ENCODE measurements around the gene NEGR1. TPM values are rescaled to one million over a fixed set of nuclear protein-coding genes. Genes with fewer than 3 reads are reported as not detected.

NEGR1 gene
- total and polyA plus RNA-seq, 10 donors = 0.07 to 1.3 (median 0.54) TPM

- Histone ChIP-seq H3K4me3 (no peak overlapping the region), H3K36me3 (no peaks in the 10 kb centered on the region), H3K4me1 (no peaks in the 10 kb centered on the region), H3K27ac (no peak overlapping the region), H3K9me3 (no peaks in the 10 kb centered on the region), H3K27me3 (replicated peaks in 1 of 7) (no peaks in the 10 kb centered on the region)
- no peak for TF ChIP-seq POLR2AphosphoS5 (IDR thresholded peaks at IDR 0.05)
- TF ChIP-seq POLR2A (IDR thresholded peaks at IDR 0.05) = no peak
- no peak for TF ChIP-seq CTCF (IDR thresholded peaks at IDR 0.05 in 8 of 11, conservative IDR thresholded peaks at IDR 0.05 in 3 of 11)
- no peak for DNase-seq
- intact Hi-C loops (cut with DNase I; ENCODE audit: low total_unique reads) = no loop called here
These were observed 431.8 kb downstream of the NEGR1 start for GRCh38 chr1:71850515-71850914.

GRCh38 chr1:71843012-71843411 lies 439.3 kb downstream of the NEGR1 start:
- TF ChIP-seq POLR2AphosphoS5 (IDR thresholded peaks at IDR 0.05) (no peak), POLR2A (IDR thresholded peaks at IDR 0.05) (no peak), CTCF (IDR thresholded peaks at IDR 0.05 in 8 of 11, conservative IDR thresholded peaks at IDR 0.05 in 3 of 11) (no peak)
- Histone ChIP-seq H3K4me1 (no peaks in the 10 kb centered on the region), H3K27me3 (replicated peaks in 1 of 7) (no peaks in the 10 kb centered on the region), H3K36me3 (no peaks in the 10 kb centered on the region), H3K9me3 (no peaks in the 10 kb centered on the region), H3K27ac (no peak overlapping the region), H3K4me3 (no peak overlapping the region)
- intact Hi-C loops (cut with DNase I; ENCODE audit: low total_unique reads) = no loop called here
- 67 to 85% (median 72%) methylated on average over 2 of the region's 2 CpGs for WGBS, 5 donors
- no peak for DNase-seq

DNA sequence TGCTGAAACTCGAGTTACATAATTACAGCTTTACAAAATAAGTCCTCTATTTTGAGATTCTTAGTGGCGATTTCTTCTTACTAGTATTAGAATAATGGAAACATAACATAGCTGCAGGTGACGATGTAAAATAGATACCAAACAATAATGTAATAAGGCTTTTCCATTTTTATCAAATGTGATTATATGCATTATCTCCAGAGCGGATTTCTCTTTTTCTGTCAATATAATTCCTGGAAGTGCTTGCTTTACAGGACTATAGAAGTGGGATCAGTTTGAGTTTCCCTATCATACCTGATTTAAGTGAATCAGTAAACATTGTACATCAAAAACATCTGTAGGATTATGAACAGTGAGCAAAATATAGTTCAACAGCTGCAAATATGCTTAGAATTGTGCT lies 442.5 kb downstream of the NEGR1 start:
- Histone ChIP-seq H3K36me3 (no peaks in the 10 kb centered on the region), H3K27ac (no peak overlapping the region), H3K27me3 (replicated peaks in 1 of 7) (no peaks in the 10 kb centered on the region), H3K9me3 (no peaks in the 10 kb centered on the region), H3K4me1 (no peaks in the 10 kb centered on the region), H3K4me3 (no peak overlapping the region)
- 59 to 90% (median 83%) methylated on average over 4 of the region's 4 CpGs for WGBS, 5 donors
- intact Hi-C loops (cut with DNase I; ENCODE audit: low total_unique reads) = no loop called here
- no peak for TF ChIP-seq CTCF (IDR thresholded peaks at IDR 0.05 in 8 of 11, conservative IDR thresholded peaks at IDR 0.05 in 3 of 11)
- no peak for TF ChIP-seq POLR2A (IDR thresholded peaks at IDR 0.05)
- no peak for TF ChIP-seq POLR2AphosphoS5 (IDR thresholded peaks at IDR 0.05)
- DNase-seq = no peak

GRCh38 chr1:71836904-71837303 lies 445.4 kb downstream of the NEGR1 start:
- DNase-seq = no peak
- Histone ChIP-seq H3K4me3 (no peak overlapping the region), H3K27me3 (replicated peaks in 1 of 7) (no peaks in the 10 kb centered on the region), H3K4me1 (no peaks in the 10 kb centered on the region), H3K9me3 (no peaks in the 10 kb centered on the region), H3K27ac (no peak overlapping the region), H3K36me3 (no peaks in the 10 kb centered on the region)
- no peak for TF ChIP-seq POLR2A (IDR thresholded peaks at IDR 0.05)
- no peak for TF ChIP-seq POLR2AphosphoS5 (IDR thresholded peaks at IDR 0.05)
- no peak for TF ChIP-seq CTCF (IDR thresholded peaks at IDR 0.05 in 8 of 11, conservative IDR thresholded peaks at IDR 0.05 in 3 of 11)
- intact Hi-C loops (cut with DNase I; ENCODE audit: low total_unique reads) = no loop called here
- whole genome bisulfite sequencing, 5 donors = 41 to 83% (median 60%) methylated on average over 2 of the region's 2 CpGs
